Erythroblast (primary cell): ENCODE measurements around the gene AMPD3.

Experiments used
- DNase-seq, 2 experiments: peaks; one replicate each; lab custom pipeline; 2025; lab: John Stamatoyannopoulos, UW
- GATA1 ChIP-seq: IDR thresholded peaks from 2 replicates; pipeline ENCODE4 v1.6.1; 2011; ENCODE audit warnings: low read depth, mild to moderate bottlenecking, control low read depth, low read length, moderate library complexity
- POLR2A ChIP-seq: IDR thresholded peaks from 2 replicates; pipeline ENCODE4 v1.6.1; 2011; ENCODE audit warnings: mild to moderate bottlenecking, low read length

Gene AMPD3

GRCh38 chr11:10480760-10481159 lies 25.7 kb downstream of the AMPD3 start:
- no peak for DNase-seq
- TF ChIP-seq GATA1 (no peak), POLR2A (no peak)

GRCh38 chr11:10481560-10482349 lies 26.7 kb downstream of the AMPD3 start:
- no peak for DNase-seq
- TF ChIP-seq GATA1 (no peak), POLR2A (no peak)

GRCh38 chr11:10483174-10483573 lies 28.1 kb downstream of the AMPD3 start:
- DNase-seq, result no peak
- TF ChIP-seq GATA1 (no peak), POLR2A (no peak)

DNA sequence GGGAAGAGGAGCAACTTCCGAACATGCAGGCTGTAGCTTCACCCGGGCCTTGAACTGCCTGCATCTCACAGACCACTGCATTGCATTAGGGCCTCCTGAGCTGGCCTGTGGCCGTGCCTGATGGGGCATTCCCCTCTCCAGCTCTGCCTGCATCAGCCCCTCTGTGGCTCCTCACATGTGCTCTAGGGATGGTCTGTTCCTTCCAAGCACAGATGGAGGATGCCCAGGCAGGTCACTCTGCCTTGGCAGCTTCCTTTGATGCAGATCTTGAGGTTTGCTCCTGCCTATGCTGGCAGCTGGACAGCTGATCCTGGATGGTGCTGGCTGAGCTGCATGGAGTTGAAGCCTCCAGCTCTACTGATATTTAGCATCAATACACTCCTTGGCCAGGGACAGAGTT lies 28.5 kb downstream of the AMPD3 start:
- TF ChIP-seq POLR2A (no peak), GATA1 (no peak)
- DNase-seq, result no peak

DNA sequence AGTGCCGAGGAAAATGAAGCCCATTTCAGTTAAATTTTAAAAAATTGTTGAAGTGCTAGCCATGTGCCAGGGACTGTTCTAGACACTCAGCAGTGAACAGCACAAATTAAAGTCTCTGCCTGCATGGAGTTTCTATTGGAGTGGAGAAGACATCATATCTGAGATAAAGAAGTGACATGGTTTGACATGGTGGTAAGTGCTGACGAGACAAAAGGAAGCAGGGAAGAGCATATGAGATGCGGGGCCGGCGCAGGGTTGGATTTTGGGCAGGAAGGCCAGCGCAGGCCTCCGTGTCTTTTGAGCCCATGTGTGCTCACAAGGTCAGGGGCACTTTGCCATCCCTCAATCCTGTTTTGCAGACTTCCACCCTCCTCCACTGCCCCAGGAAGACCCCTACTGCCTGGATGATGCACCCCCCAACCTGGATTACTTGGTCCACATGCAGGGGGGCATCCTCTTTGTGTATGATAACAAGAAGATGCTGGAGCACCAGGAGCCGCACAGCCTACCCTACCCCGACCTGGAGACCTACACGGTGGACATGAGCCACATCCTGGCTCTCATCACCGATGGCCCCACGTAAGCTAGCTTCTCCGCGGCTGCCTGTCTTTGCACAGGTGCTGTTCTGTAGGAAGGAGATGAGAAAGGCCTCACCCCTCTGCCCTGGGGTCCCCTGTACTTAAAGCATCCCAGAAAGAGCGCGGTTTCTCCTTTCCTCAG lies 29.6 kb downstream of the AMPD3 start:
- no peak for DNase-seq

DNA sequence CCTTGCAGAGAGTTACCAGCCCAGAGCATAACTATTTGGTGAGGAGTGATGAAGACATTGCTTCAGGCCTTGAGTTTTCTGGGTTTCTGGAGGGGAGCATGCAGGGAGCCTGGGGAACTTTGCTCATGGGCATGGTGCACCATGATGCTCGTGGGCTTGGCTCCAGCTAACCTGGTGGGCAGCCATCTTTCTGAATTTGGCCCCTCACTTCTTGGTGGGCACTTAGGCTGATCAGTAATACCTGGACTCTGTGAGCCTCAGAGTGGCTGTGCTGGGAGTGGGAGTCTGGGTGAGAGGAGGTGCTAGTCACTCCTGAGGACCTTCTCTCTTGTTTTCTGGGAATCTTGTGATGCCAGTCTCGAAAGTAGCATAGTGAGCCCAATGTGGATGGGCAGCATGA lies 30.6 kb downstream of the AMPD3 start:
- no peak for DNase-seq
- TF ChIP-seq GATA1 (no peak), POLR2A (no peak)

More for the DNA sequence above, 29.6 kb downstream of the AMPD3 start:
- TF ChIP-seq POLR2A, result no peak
- TF ChIP-seq GATA1, result no peak

- TF ChIP-seq GATA1, result no peak
- TF ChIP-seq POLR2A, result no peak
- no peak for DNase-seq
Measured at GRCh38 chr11:10486161-10486840, 31.2 kb downstream of the AMPD3 start.

DNA sequence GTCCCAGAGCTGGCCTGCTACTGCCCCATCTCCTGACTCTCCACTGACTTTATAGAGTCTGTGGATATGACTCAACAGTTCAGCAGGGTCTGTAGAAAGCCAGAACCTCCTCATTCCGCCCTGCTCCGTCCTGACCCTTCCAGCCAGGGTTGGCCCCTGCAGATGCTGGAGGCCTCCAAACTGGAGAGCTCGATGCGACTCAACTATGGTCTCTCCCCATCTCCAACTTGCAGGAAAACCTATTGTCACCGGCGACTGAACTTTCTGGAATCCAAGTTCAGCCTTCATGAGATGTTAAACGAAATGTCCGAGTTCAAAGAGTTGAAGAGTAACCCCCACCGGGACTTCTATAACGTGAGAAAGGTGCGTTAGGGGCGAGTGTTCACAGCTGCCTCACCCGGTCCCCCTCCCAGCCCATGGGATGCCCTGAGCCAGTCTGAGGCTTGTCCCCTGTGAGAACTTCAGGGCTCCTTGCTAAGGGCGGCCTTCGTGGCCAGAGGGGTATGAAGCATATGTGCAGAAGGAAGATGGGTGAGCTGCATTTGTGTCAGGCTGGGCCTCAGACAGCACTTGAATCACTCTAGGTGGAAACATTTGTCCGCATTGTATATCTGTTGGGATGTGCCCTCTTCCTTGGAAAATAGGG lies 32.1 kb downstream of the AMPD3 start:
- no peak for DNase-seq
- TF ChIP-seq GATA1 (no peak), POLR2A (no peak)

DNA sequence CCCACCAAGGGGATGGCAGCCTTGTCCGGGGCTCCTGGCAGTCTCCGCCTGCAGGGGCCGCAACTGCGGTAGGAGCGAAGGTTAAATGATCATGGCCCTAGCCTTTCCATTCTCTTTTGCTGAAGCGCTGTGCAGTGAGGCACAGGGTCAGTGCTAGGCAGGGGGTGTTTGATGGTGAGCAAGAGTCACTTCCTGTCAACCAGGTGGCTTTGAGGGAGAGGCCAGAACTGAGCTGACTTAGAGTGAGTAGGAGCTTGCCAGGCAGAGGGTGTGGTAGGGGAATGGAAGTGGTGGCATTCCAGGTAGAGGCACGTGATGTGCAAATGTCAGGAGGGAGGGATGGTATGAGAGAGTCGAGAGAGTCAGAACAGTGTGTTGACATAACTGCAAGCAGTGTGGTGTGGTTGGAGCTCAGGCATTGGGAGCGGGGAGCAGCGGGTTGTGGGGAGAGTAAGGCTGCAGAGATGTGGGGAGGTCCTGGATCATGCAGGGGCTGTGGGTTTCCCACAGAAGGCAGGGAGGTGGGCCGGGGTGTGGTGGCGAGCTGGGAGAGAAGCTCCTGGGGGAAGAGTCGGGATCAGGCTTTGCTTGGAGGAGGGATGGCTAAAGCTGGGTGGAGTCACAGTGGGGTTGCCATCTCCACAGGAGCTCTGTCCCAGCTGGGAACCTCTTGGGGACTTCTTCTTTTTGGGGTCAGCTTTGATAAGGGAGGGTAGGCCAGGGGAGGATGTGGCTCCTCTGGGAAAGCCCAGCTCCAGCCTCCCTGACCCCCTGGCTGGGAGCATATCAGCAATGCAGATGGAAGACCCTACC lies 33.3 kb downstream of the AMPD3 start:
- DNase-seq, result no peak
- no peak for TF ChIP-seq POLR2A

- DNase-seq, result no peak
- no peak for TF ChIP-seq POLR2A
- no peak for TF ChIP-seq GATA1
Measured at GRCh38 chr11:10488934-10489691, 34.0 kb downstream of the AMPD3 start.

DNA sequence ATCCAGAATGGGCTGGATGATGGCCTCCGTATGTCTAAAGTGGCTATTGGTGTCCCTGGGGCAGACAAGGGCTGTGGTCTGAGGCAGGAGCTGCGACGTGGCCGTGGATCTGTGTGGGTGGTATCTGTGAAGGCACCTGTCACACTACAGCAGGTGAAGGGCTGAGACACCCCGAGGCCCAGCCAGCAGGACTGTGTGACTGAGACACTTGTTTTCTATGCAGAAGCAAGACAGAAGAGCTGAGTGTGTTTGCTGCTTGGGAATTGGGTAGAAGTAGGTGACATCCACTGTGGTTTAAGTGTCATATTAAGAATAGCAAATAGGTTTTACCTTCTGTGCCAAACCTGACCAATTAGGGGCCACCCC lies 35.0 kb downstream of the AMPD3 start:
- no peak for TF ChIP-seq GATA1
- no peak for DNase-seq
